ENCODE measurements around the gene TJP1.

- TF ChIP-seq CTCF (IDR thresholded peaks at IDR 0.05) (no peak), EP300 (IDR thresholded peaks at IDR 0.05) (no peak)
Observed at GRCh38 chr15:29734917-29735572, 87.2 kb downstream of the TJP1 start.

All from suprapubic skin (tissue), 3 donors.